HG02759 (cell line): Measurements from ENCODE around the gene HPS1.
"Not testable (repeated sequence)": the region's sequence is repeated elsewhere in the genome, so short reads cannot be mapped to it uniquely, and the experiment has no call there.

Experiments used
- ATAC-seq: cut with Tn5 transposase; IDR thresholded peaks from one replicate; pipeline ENCODE4 v1.9.1; 2021; ENCODE audit warnings: mild to moderate bottlenecking, moderate library complexity; ENCODE audit not compliant: unreplicated experiment

HPS1 gene

GRCh38 chr10:98396096-98397063 lies 50.4 kb downstream of the HPS1 start:
- ATAC-seq, result no peak

GRCh38 chr10:98394851-98395440 lies 51.8 kb downstream of the HPS1 start:
- no peak for ATAC-seq

GRCh38 chr10:98391578-98391991 lies 55.1 kb downstream of the HPS1 start:
- no peak for ATAC-seq

- no peak for ATAC-seq
These were observed 55.7 kb downstream of the HPS1 start for GRCh38 chr10:98391065-98391464.

GRCh38 chr10:98390406-98390805 lies 56.3 kb downstream of the HPS1 start:
- no peak for ATAC-seq

- no peak for ATAC-seq
These were observed 57.3 kb downstream of the HPS1 start for GRCh38 chr10:98389398-98389797.

- ATAC-seq, result no peak
These were observed 58.6 kb downstream of the HPS1 start for GRCh38 chr10:98388101-98388655.

- ATAC-seq, result no peak
These were observed 62.1 kb downstream of the HPS1 start for GRCh38 chr10:98384531-98385133.

- ATAC-seq, result no peak
These were observed 62.9 kb downstream of the HPS1 start for GRCh38 chr10:98383869-98384268.

- ATAC-seq, result not testable (repeated sequence)
These were observed 63.5 kb downstream of the HPS1 start for GRCh38 chr10:98383134-98383667.

GRCh38 chr10:98382691-98383101 lies 64.0 kb downstream of the HPS1 start:
- ATAC-seq, result no peak

- ATAC-seq, result no peak
These were observed 66.0 kb downstream of the HPS1 start for GRCh38 chr10:98380493-98381339.

GRCh38 chr10:98378722-98379121 lies 68.0 kb downstream of the HPS1 start:
- ATAC-seq, result no peak

- ATAC-seq, result no peak
These were observed 69.2 kb downstream of the HPS1 start for GRCh38 chr10:98377536-98377935.

- ATAC-seq, result no peak
These were observed 69.7 kb downstream of the HPS1 start for GRCh38 chr10:98377001-98377400.

- ATAC-seq, result no peak
These were observed 70.2 kb downstream of the HPS1 start for GRCh38 chr10:98376485-98376884.

GRCh38 chr10:98374217-98374985 lies 72.3 kb downstream of the HPS1 start:
- ATAC-seq, result no peak

- no peak for ATAC-seq
These were observed 73.3 kb downstream of the HPS1 start for GRCh38 chr10:98373260-98374040.
